HG03060 (cell line): ENCODE measurements around the gene PRSS35.
"Not testable (repeated sequence)": the region's sequence is repeated elsewhere in the genome, so short reads cannot be mapped to it uniquely, and the experiment has no call there.

Source experiments
- ATAC-seq: cut with Tn5 transposase; IDR thresholded peaks from one replicate; pipeline ENCODE4 v1.9.1; 2021; ENCODE audit warnings: low read depth, moderate number of reproducible peaks; ENCODE audit not compliant: unreplicated experiment

PRSS35 gene

DNA sequence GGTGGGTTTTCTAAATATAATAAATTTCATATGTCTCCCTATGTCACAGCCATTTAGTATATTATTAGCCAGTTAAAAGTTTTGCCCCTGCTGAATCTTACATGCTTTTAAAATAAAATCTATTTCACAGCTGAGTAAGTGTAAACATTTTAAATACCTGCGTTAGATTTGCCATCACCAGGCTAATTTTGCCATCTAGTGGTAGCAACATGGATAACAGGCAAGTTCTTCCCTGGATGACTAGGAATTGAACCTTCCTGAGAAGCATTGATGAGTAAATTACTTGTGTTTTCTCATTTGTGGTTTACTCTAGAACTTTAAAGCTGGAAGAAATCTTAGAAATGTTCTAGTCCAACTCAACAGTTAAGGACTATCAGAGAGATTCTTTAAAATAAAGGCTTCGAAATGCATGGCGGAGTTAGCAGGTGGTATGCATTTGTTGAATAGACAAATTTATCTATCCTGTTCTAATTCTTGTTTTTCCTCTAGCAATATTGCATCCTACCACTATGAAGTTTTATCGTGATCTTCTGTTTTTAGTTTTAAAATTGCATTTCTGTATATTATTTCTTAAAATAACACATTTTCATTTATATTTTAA, 2.6 kb downstream of the PRSS35 start:
- ATAC-seq: peak; percentile 52

- no peak for ATAC-seq
Measured at GRCh38 chr6:83517500-83517899, 5.2 kb downstream of the PRSS35 start.

- ATAC-seq: no peak
Measured at GRCh38 chr6:83518816-83519480, 6.6 kb downstream of the PRSS35 start.

- peak; percentile 83 for ATAC-seq
Measured at GRCh38 chr6:83536034-83536646, 23.8 kb downstream of the PRSS35 start.

GRCh38 chr6:83536647-83537589, 24.6 kb downstream of the PRSS35 start:
- ATAC-seq: no peak

DNA sequence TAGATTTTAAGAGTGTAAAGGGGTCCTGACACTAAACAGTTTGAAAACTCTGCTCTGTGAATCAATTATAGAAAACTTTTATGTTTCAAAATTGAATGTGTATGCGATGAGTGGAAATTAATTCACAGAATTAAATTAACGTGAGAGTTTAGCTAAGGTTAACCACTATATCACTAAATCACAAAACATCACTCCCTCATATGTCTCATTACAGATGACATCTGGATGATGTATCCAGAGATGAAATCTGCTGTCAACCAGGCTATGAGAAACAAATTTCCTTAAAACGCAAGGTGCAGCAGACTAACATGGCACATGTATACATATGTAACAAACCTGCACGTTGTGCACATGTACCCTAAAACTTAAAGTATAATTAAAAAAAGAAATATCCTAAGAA, 27.3 kb downstream of the PRSS35 start:
- ATAC-seq: no peak

- no peak for ATAC-seq
Measured at GRCh38 chr6:83546636-83547035, 34.3 kb downstream of the PRSS35 start.

DNA sequence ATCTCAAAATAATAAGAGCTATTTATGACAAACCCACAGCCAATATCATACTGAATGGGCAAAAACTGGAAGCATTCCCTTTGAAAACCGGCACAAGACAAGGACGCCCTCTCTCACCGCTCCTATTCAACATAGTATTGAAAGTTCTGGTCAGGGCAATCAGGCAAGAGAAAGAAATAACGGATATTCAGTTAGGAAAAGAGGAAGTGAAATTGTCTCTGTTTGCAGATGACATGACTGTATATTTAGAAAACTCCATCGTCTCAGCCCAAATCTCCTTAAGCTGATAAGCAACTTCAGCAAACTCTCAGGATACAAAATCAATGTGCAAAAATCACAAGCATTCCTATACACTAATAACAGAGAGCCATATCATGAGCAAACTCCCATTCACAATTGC, 38.1 kb downstream of the PRSS35 start:
- not testable (repeated sequence) for ATAC-seq

DNA sequence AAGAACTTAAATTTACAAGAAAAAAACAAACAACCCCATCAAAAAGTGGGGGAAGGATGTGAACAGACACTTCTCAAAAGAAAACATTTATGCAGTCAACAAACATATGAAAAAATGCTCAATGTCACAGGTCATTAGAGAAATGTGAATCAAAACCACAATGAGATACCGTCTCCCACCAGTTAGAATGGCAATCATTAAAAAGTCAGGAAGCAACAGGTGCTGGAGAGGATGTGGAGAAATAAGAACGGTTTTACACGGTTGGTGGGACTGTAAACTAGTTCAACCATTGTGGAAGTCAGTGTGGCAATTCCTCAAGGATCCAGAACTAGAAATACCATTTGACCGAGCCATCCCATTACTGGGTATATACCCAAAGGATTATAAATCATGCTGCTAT, 39.4 kb downstream of the PRSS35 start:
- not testable (repeated sequence) for ATAC-seq

GRCh38 chr6:83556871-83557270, 44.5 kb downstream of the PRSS35 start:
- no peak for ATAC-seq

DNA sequence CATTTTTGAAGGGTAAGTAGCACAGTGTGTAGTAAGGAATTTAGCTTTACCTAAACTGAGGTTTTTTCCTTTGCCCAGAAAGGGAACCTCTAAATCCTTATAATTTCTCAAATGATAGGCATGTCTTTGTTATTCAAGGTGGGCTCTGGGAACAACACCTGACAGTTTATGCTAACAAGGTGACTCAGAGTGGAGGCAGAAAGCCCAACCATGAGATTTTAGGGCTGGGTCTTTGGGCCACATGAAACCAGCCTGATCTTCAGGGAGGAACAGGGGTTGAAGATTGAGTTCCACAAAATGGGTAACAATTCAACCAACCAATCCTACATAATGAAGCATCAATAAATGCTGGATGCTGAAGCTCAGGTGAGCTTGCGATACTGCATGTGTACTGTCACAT, 46.6 kb downstream of the PRSS35 start:
- ATAC-seq: no peak

DNA sequence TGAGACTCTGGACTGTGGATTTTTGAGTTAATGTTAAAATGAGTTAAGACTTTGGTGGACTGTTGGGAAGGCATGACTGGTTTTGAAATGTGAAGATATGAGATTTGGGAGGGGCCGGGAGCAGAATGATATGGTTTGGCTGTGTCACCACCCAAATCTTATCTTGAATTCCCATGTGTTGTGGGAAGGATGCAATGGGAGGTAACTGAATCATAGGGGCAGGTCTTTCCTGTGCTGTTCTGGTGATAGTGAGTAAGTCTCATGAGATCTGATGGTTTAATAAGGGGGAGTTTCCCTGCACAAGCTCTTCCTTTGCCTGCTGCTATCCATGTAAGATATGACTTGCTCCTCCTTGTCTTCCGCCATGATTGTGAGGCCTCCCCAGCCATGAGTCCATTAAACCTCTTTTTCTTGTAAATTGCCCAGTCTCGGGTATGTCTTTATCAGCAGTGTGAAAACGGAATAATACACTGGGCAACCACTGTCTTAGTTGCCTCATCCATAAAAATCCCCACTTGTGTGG, 59.4 kb downstream of the PRSS35 start:
- ATAC-seq: not testable (repeated sequence)

- no peak for ATAC-seq
Measured at GRCh38 chr6:83574783-83575182, 62.4 kb downstream of the PRSS35 start.
